ENCODE measurements around the gene TNP1.

TNP1 gene

DNA sequence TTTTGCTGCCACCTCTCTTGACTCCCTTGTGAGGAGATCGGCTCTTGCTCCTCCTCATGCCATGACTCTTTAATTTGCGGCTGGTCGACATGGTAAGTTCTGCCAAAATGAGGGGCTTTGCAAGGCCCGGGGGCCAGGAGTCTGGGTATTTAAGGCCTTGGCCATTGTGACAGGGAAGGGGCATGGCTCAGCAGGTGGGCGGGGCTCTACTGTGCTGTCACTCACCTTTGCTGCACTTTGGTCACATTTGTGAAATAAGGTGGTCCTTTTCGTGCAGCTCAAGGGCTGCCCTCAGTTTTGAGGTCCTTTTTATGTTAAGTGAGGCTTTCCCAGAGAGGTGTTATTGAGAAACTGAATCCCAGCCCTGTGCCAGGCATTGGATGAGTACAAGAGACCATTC lies at the start of gene TNP1:
Gene TNP1, minus strand, starts transcription at position 121 of the 400 bp plus-strand sequence. Its CDS starts 30 bp downstream, at position 91.
- no peak for DNase-seq (ENCODE audit: low read depth)

GRCh38 chr2:216908300-216908699 lies 48.4 kb upstream of the TNP1 start:
- DNase-seq (ENCODE audit: low read depth): no peak

DNA sequence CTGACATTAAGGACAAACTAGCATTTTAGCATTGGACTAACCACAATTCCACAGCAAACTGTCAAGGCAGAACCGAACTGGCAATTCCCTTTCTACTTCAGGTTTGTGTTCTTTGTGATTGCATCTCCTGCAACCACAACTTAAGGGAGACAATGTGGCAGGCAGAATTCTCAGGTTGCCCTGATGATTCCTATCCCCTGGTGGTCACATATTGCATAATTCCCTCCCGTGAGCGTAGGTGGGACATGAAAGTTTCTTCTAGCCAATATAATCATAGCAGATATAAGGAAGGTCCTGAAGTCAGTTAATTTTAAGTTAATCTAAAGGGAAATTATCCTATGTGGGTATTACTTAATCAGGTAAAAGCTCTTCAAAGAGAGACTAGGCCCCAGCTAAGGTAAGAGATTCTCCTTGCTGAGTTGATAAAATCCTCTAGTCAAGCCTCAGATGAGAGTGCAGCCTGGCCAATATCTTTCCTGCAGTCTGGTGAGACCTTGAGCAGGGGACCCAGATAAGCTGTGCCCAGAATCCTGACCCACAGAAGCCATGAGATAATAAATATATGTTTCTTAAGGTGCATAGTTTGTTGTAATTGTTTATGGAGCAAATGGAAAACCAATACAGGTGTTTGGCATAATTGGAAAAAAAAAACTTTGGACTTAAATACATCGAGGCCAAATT lies 45.9 kb upstream of the TNP1 start:
- no peak for DNase-seq (ENCODE audit: low read depth)

- DNase-seq (ENCODE audit: low read depth): no peak
Observed at GRCh38 chr2:216904974-216905373, 45.1 kb upstream of the TNP1 start.

- DNase-seq (ENCODE audit: low read depth): no peak
Observed at GRCh38 chr2:216904554-216904953, 44.7 kb upstream of the TNP1 start.

GRCh38 chr2:216903470-216903869 lies 43.6 kb upstream of the TNP1 start:
- DNase-seq (ENCODE audit: low read depth): no peak

- DNase-seq (ENCODE audit: low read depth): no peak
Observed at GRCh38 chr2:216901273-216901672, 41.4 kb upstream of the TNP1 start.

DNA sequence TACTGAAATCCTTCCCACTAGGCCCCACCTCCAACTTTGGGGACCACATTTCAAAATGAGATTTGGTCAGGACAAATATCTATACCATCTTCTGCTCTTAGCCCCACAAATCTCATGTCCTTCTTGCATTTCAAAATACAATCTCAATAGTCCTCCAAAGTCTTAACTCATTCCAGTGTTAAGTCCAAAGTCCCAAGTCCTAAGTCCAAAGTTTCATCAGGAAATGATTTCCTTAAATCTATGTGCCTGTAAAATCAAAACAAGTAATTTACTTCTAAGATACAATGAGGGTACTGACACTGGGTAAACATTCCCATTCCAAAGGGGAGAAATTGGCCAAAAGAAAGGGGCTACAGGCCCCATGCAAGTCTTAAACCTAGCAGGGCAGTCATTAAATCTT lies 40.5 kb upstream of the TNP1 start:
- DNase-seq (ENCODE audit: low read depth): no peak

DNA sequence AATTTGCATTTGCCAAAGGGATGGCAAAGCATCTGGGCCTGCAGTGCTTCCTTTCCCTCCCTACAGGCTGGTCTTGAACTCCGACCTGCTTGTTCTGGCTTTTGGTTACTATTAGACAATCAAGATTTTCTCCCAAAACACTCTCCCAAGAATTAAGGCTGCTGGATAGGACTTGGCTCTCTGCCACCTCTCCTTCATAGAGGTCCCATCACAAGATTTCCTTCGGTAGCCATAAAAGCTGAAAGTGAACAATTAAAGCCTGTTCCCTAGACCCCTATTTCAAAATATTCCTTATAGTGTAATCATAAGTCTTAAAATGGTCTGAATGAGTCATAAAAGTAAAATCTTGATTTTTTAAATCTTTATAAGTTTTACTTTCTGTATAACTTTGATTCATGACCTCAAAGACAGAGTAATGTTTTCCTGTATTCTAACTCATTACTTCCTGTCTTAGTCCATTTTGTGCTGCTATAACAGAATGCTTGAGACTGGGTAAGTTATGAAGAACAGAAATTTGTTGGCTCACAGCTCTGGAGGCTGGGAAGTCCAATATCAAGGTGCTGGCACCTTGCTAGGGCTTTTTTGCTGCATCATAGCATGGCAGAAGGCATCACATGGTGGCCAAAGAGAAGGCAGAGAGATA lies 37.8 kb upstream of the TNP1 start:
- no peak for DNase-seq (ENCODE audit: low read depth)

DNA sequence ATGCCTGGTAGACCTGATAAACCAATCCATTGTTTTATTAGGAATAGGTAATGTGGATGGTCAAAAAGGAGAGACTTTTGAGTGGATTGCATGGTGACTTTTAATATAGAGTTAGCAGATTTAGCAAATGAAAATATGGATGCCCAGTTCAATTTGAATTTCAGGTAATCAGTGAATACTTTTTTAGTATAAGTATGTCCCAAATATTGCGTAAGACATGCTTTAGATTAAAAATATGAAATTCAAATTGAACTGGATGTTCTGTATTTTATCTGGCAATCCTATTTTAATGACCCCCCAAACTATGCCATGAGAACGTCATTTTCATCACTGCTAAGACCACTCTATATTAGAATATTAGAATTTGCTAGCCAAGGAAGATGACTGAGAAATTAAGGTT lies 30.3 kb upstream of the TNP1 start:
- DNase-seq (ENCODE audit: low read depth): no peak

- DNase-seq (ENCODE audit: low read depth): no peak
Observed at GRCh38 chr2:216888887-216889622, 29.2 kb upstream of the TNP1 start.

DNA sequence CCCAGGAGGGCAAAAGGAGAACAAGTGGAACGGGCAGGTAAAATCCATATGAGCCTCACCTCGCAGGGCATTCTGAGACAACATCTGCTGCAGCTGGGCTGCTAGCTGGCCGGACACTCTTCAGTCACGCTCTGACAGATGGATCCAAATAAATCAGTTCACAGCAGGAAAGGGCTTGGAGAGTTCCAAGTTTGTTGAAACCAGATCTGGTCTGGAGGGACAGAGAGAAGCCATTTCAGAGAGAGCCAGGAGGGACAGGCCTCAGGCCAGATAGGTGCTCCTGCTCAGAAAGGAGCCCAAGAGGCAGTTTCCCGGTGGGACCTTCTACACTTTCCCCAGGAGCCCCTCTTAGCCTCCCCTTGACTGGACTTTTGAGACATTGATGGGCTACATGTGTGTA lies 28.2 kb upstream of the TNP1 start:
- DNase-seq (ENCODE audit: low read depth): no peak

- no peak for DNase-seq (ENCODE audit: low read depth)
Observed at GRCh38 chr2:216887138-216887537, 27.3 kb upstream of the TNP1 start.

- no peak for DNase-seq (ENCODE audit: low read depth)
Observed at GRCh38 chr2:216885117-216885553, 25.3 kb upstream of the TNP1 start.

DNA sequence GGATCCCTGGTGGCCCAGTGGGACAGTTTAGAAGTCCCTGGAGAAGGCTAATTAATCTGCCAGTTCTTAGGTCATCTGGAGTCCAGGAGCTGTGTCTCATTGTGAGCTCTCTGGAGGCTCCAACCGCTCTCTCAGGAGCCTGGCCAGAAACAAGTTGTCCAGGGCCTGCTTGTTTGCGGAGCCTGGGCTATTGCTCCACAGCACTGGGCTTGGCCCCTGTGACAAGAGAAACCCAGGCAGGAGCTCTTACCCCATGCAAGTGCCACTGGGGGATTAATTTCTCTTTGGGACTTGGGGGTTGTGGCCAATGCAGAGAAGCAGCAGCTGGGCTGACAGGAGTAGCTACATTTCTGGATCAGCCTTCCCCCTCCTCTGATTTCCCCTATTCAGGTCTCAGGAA lies 24.5 kb upstream of the TNP1 start:
- no peak for DNase-seq (ENCODE audit: low read depth)

- DNase-seq (ENCODE audit: low read depth): peak; percentile 94
Observed at GRCh38 chr2:216882876-216883275, 23.0 kb upstream of the TNP1 start.

- DNase-seq (ENCODE audit: low read depth): no peak
Observed at GRCh38 chr2:216881411-216881810, 21.5 kb upstream of the TNP1 start.

DNA sequence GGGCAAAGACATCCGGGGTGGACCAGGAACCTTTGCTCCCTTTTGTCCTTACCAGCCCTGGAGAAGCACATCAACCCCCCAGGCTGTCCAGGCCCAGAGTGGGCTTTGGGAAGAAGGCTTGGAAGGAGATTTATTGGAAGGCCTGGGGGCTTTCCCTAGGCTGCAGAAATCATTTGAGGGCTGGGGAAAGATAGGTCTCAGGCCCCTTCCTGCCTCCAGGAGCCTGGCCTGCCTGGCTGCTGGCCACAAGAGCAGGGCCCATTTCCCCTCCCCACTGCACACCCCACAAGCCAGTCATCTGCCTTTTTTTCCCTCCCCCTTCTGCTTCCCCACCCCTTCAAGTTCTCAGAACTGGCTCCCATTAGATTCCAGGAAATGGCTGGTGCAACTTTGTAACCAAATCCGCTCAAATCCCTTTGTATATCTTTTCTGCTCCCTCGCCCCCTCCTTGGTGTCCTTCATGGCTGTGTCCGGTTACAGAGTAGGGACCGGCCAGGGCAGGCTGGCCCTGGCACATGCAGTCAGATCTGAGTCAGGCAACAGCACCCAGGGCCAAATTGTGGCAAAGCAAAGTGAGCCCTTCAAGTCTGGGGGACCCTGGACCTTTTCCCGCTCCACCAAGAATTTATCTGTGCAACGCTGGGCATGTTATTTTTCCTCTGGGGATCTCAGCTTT lies 20.8 kb upstream of the TNP1 start:
- DNase-seq (ENCODE audit: low read depth): peak; percentile 92

GRCh38 chr2:216879727-216880508 lies 20.1 kb upstream of the TNP1 start:
- peak; percentile 34 for DNase-seq (ENCODE audit: low read depth)

DNA sequence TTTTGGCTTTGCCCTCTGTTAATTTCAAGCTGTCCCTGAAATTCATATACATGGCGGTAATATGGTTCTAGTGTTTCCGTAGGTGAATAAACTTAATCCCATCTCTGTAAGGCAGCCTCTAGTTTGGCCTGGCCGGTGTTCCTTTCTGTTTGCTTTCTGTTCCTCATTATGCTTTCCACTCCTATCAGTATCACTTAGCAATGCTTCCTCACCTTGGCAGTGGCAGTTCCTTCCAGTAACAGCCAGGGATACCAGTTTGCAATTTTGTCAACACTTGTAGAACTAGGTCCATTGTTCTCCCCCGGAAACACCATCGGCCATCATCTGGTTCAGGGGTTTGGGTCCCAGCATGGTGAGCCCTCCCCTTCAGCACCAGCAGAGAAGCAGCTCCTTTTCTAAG lies 18.2 kb upstream of the TNP1 start:
- no peak for DNase-seq (ENCODE audit: low read depth)

DNA sequence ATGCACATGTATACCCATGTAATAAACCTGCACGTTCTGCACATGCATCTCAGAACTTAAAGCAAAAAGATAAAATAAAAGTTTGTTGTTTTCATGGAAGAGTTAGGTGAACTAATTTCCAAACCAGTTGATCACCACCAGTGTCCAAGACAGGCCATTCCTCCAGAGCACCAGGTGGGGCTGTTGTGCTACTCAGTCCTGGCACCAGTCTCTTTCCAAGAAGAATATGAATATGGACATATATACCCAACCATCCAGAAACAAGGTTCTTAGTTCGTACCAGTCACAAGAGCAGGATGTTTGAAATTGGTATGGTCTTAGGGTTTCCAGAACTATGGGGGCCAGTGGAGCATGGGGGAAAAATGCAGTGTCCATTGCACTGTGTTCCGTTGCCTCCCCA lies 17.2 kb upstream of the TNP1 start:
- DNase-seq (ENCODE audit: low read depth): no peak

GRCh38 chr2:216875862-216876261 lies 16.0 kb upstream of the TNP1 start:
- DNase-seq (ENCODE audit: low read depth): no peak
